ENCODE data around the gene GAL3ST1.

GAL3ST1 gene

GRCh38 chr22:30523646-30524489 is 50.6 kb downstream of the GAL3ST1 start:
- DNase-seq = no peak

GRCh38 chr22:30521368-30522156 is 52.9 kb downstream of the GAL3ST1 start:
- no peak for DNase-seq

- DNase-seq = no peak
Observed at GRCh38 chr22:30519842-30520425, 54.5 kb downstream of the GAL3ST1 start.

- no peak for DNase-seq
Observed at GRCh38 chr22:30516731-30517130, 57.7 kb downstream of the GAL3ST1 start.

- DNase-seq = no peak
Observed at GRCh38 chr22:30516273-30516672, 58.2 kb downstream of the GAL3ST1 start.

GRCh38 chr22:30514252-30514651 is 60.2 kb downstream of the GAL3ST1 start:
- no peak for DNase-seq

GRCh38 chr22:30513462-30513861 is 61.0 kb downstream of the GAL3ST1 start:
- DNase-seq = no peak

GRCh38 chr22:30511911-30512310 is 62.6 kb downstream of the GAL3ST1 start:
- DNase-seq = no peak

- no peak for DNase-seq
Observed at GRCh38 chr22:30511109-30511508, 63.4 kb downstream of the GAL3ST1 start.

- DNase-seq = no peak
Observed at GRCh38 chr22:30508216-30508615, 66.2 kb downstream of the GAL3ST1 start.

GRCh38 chr22:30507670-30508069 is 66.8 kb downstream of the GAL3ST1 start:
- DNase-seq = no peak

- no peak for DNase-seq
Observed at GRCh38 chr22:30506507-30506968, 67.9 kb downstream of the GAL3ST1 start.
